ENCODE measurements around the gene TST.
A peak's percentile ranks its signal among the peaks of the same experiment; 100 is the strongest.

The TST gene

GRCh38 chr22:36979016-36979910 is 40.0 kb downstream of the TST start:
- no peak for DNase-seq

- DNase-seq: peak; percentile 91 to 93
Measured at GRCh38 chr22:36977947-36978660, 41.1 kb downstream of the TST start.

GRCh38 chr22:36977401-36977861 is 41.8 kb downstream of the TST start:
- peak; percentile 73 to 76 for DNase-seq

- DNase-seq: no peak
Measured at GRCh38 chr22:36976606-36977005, 42.6 kb downstream of the TST start.

- DNase-seq: no peak
Measured at GRCh38 chr22:36971341-36972125, 47.7 kb downstream of the TST start.

GRCh38 chr22:36968249-36968964 is 50.8 kb downstream of the TST start:
- no peak for DNase-seq

- no peak for DNase-seq
Measured at GRCh38 chr22:36966851-36967540, 52.3 kb downstream of the TST start.

GRCh38 chr22:36965696-36966095 is 53.6 kb downstream of the TST start:
- no peak for DNase-seq

- no peak for DNase-seq
Measured at GRCh38 chr22:36964106-36964505, 55.1 kb downstream of the TST start.

- no peak for DNase-seq
Measured at GRCh38 chr22:36963302-36963701, 55.9 kb downstream of the TST start.

- DNase-seq: no peak
Measured at GRCh38 chr22:36961626-36962025, 57.6 kb downstream of the TST start.
